IPS-18c (cell line): ENCODE measurements around the gene DYNC1H1.

ENCODE experiments used
- H3K4me3 ChIP-seq: 2 replicates; pipeline ENCODE4 v1.7.0; 2013; ENCODE audit warnings: low read depth, mild to moderate bottlenecking, low read length, moderate library complexity; ENCODE audit not compliant: insufficient read depth
- H3K9me3 ChIP-seq: one replicate; pipeline ENCODE4 v1.6.1; 2013; ENCODE audit warnings: mild to moderate bottlenecking, low read length, moderate library complexity; ENCODE audit not compliant: control insufficient read depth, insufficient read depth

The DYNC1H1 gene

DNA sequence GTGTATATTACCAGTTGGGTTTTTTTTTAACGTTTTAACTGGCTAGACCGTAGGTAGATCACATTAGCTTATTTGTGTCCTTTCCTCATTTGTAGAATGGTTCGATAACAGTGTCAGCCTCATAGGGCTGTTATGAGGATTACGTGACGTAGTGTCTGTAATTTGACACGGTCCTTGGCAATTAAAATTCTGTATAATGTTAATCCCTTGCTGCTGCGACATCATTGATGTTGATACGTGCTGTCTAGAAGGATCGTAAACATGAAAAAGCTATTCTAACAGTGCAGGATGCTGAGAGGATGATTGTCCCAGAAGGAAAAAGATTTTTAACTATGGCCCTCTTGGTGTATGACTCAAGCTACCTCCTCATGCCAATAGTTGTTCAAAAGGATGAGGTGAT is 71.5 kb downstream of the DYNC1H1 start:
- peaks cover 3% of the 10 kb centered on the region for H3K9me3 ChIP-seq
- no peak overlapping the region for H3K4me3 ChIP-seq

DNA sequence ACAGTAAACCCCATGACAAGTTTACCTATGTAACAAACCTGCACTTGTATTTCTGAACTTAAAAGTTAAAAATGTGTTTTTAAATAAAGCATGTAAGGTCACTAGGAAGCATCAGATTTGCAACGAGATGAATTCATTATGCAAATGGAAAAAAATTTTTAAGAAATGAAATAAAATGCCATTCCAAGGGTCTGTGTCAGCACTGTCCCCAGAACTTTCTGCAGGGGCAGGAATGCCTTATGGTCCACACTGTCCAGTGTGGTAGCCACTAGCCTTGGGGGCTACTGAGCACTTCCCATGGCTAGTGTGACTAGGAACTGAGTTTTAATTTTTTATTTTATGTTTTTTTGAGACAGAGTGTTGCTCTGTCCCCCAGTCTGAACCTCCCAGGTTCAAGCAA is 73.3 kb downstream of the DYNC1H1 start:
- peaks cover 3% of the 10 kb centered on the region for H3K9me3 ChIP-seq

DNA sequence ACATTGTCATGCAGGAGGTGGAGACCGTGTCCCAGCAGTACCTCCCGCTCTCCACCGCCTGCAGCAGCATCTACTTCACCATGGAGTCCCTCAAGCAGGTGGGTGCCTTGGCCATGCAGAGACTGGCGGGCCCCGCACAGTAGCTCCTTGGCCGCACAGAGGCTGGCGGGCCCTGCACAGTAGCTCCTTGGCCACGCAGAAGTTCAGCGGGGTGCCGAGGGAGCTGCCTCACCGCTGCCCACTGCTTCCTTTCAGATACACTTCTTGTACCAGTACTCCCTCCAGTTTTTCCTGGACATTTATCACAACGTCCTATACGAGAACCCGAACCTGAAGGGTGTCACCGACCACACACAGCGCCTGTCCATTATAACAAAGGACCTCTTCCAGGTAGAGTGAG is 74.8 kb downstream of the DYNC1H1 start:
- no peak overlapping the region for H3K4me3 ChIP-seq
- peaks cover under 1% of the 10 kb centered on the region for H3K9me3 ChIP-seq

More for the DNA sequence above, 73.3 kb downstream of the DYNC1H1 start:
- no peak overlapping the region for H3K4me3 ChIP-seq

DNA sequence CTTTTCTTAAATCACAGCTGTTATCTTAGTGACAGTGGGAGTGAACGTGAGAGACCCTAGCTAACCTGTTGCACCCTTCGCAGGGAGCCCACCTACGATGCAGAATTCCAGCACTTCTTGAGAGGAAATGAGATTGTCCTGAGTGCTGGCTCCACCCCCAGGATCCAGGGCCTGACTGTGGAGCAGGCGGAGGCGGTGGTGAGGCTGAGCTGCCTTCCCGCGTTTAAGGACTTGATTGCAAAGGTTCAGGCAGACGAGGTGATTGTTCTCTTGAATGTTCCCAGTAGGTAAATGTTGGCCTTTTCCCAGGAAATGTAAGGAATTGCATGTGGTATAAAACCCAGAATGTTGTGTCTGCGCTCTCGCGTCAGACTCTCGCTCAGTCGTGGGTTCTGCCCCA is 75.8 kb downstream of the DYNC1H1 start:
- H3K4me3 ChIP-seq = no peak overlapping the region
- H3K9me3 ChIP-seq = no peaks in the 10 kb centered on the region

DNA sequence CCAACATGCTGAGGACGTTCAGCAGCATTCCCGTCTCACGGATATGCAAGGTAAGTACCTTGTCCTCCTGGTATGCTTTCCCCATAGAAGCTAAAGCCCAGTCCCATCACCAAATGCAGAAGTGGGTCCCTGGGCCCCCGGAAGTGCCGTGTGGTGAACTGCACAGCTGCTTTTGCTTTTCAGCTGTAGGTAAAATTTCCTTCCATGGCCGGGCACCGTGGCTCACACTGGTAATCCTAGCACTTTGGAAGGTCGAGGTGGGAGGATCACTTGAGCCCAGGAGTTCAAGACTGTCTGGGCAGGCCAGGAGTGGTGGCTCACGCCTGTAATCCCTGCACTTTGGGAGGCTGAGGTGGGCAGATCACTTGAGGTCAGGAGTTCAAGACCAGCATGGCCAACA is 78.3 kb downstream of the DYNC1H1 start:
- H3K4me3 ChIP-seq = no peak overlapping the region

DNA sequence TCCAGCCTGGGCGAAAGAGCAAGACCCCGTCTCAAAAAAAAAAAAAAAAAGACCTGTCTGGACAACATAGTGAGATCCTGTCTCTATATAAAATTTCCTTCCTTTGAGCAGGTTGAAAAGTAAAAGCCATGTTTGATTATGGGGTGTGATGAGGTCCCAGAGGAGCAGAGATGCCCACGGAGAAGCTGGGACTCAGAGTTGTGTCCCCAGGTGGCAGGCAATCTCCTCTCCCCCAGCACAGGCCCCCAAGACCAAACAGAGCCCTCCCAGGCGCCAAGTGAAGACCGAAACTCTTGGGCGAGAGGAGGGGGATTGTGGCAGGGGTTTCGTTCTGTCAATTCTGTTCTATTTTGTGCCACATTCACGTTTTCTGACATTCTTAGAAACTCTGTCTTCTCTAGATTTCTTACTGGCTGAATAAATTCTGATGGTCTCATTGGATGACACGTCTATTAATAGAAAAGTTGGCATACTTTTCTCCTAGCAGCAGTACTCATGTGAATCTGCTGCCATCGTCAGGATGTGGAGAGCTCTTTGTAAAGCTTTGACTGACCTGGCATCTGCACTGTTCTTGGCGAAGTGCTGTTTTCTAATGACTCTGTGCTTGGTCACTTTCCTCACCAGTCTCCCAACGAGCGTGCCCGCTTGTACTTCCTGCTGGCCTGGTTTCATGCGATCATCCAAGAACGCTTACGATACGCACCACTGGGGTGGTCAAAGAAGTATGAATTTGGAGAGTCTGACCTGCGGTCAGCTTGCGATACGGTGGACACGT is 79.1 kb downstream of the DYNC1H1 start:
- no peak overlapping the region for H3K4me3 ChIP-seq
- no peaks in the 10 kb centered on the region for H3K9me3 ChIP-seq

More for the DNA sequence above, 78.3 kb downstream of the DYNC1H1 start:
- no peaks in the 10 kb centered on the region for H3K9me3 ChIP-seq

DNA sequence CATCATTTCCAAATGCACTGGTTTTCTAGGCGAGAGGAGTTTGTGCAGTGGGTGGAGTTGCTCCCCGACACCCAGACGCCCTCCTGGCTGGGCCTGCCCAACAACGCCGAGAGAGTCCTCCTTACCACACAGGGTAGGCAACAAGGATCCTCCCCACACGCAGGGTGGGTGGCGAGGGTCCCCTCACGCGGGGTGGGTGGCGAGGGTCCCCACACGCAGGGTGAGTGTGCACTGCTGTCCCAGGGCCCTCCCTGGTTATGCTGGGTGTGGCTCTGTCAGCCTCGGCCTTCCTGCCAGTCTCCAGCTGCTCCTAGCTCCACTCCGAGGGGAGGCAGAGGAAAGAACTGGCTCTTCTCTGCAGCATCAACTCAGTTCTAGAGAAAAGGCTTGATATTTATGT is 80.2 kb downstream of the DYNC1H1 start:
- Histone ChIP-seq H3K9me3 (no peaks in the 10 kb centered on the region), H3K4me3 (no peak overlapping the region)

DNA sequence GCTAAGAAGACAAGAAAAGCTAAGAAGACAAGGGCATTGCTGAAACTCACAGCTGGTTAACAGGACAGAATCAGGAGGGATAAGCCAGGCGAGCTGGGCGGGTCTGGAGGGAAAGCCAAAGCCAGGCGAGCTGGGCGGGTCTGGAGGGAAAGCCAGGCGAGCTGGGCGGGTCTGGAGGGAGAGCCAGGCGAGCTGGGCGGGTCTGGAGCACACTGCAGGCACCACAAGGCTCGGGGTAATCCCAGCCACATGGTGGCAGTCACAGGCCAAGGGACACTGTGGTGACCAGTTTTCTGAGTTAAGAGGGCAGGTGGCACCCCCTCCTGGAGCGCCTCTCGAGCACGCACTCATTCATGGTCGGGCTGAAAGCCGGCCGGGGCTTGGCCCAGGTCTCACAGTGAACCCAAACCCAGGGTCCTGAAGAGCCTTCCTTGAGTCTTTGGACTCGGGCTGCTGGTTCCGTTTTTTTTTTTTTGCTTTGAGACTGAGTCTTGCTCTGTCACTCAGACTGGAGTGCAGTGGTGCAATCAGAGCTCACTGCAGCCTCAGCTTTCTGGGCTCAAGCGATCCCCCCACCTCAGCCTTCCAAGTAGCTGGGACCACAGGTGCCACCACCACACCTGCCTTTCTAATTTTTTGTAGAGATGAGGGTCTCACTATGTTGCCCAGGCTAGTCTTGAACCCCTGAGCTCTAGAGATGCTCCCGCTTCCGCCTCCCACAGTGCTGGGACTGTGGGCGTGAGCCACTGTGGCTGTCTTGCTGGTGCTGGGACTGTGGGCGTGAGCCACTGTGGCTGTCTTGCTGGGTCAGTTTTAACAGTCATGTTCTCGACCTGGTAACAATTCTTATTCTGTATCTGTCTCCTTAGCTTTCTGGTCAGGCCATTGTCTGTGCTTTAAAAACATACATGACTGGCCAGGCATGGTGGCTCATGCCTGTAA is 82.2 kb downstream of the DYNC1H1 start:
- Histone ChIP-seq H3K9me3 (no peaks in the 10 kb centered on the region), H3K4me3 (no peak overlapping the region)

DNA sequence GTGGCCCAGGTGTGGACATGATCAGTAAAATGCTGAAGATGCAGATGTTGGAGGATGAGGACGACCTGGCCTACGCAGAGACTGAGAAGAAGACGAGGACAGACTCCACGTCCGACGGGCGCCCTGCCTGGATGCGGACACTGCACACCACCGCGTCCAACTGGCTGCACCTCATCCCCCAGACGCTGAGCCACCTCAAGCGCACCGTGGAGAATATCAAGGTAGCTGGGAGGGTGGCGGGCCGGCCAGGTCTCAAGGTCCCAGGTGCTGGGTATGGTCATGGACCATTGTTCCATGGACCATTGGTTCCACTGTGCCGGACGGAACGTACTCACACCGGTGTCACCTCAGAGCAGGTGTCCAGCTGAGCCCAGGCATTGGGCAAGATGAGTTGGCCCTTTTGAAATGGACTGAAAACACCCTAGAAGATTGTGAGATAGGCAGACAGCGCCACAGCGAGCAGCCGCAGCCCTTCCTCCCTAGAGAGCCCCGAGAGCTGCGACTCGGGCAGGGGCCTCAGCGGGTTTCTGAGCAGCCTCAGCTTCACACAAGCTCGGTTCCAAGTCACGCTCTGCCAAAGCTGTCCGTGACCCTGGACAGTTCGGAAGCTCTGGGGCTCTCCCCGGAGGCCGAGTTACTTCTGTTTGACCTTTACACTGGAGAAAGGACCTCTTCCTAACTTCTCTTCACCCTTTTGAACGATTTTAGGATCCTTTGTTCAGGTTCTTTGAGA is 83.6 kb downstream of the DYNC1H1 start:
- Histone ChIP-seq H3K4me3 (no peak overlapping the region), H3K9me3 (no peaks in the 10 kb centered on the region)

DNA sequence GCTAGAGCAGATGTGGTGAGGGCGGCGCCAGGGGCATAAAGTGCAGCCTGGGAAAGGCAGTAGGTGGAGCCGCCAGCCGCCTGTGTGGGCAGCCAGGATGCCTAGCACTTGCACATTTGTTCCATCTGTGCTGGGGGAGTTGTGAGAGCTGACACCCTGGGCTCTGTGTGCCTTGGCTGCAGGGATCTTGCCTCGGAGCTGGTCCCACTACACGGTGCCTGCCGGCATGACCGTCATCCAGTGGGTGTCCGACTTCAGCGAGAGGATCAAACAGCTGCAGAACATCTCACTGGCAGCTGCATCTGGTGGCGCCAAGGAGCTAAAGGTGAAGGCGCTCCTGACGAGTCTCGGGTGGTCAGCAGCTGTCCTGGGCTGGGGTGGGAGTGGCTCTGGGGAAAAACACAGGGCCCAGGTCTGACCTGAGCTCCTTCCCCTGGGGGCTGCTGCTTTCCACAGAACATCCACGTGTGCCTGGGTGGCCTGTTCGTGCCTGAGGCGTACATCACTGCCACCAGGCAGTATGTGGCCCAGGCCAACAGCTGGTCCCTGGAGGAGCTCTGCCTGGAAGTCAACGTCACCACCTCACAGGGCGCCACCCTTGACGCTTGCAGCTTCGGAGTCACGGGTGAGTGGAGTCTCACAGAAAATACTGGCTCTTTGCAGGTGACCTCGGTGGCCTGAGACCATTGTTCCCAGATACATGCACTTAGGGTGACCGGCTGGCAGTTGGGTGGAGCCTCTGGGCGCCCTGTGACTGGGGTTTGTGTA is 85.1 kb downstream of the DYNC1H1 start:
- Histone ChIP-seq H3K9me3 (no peaks in the 10 kb centered on the region), H3K4me3 (no peak overlapping the region)

DNA sequence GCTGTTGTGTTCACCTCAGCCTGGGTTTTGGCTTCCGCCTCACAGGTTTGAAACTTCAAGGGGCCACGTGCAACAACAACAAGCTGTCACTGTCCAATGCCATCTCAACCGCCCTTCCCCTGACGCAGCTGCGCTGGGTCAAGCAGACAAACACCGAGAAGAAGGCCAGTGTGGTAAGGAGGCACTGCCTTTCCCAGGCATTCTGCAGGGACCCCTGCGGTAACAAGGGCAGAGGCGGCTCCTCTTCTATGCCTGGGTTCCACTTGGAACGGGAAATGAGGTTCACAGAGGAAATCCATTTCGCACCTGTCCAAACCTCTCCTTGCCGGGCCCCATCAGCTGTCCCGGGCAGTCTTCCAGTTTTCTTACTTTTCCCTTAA is 85.6 kb downstream of the DYNC1H1 start:
- no peak overlapping the region for H3K4me3 ChIP-seq
- no peaks in the 10 kb centered on the region for H3K9me3 ChIP-seq

DNA sequence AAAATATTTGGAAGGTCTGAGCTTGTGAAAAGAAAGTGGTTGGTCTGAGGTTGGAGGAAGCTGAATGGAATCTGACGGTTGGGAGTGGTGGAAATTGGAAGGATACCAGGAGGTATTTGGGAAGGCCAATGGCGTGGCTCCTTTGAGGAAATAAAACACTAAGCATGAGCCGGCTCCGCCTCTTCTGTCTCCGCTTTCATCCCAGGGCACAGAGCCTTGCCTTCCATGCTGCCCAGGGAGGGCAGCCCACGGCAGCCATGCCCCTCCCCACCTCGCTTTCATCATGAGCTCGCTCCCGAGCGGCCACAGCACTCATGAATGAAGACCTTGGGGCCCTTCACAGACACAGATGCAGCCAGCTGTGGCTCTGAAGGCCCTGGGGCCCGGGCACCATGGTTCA is 86.3 kb downstream of the DYNC1H1 start:
- no peaks in the 10 kb centered on the region for H3K9me3 ChIP-seq
- no peak overlapping the region for H3K4me3 ChIP-seq

DNA sequence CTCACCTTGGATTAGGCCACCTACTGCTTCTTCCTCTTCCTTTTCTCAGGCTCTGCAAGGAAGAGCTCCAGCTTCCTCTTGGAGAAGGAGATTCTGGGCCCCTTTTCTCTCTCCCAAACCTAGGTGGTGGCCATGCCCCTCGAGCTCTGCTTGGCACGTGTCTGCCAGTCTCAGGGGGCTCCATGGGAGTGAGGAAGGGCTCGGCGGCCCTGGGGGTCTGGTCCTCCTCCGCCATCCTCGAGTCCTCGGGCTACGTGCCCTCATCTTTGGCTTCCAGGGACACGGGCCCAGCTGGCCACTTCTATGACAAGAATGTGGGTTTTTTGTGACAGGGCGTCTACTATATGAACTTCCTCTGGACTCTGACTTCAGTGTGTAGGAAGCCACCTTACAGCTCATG is 88.1 kb downstream of the DYNC1H1 start:
- no peak overlapping the region for H3K4me3 ChIP-seq

DNA sequence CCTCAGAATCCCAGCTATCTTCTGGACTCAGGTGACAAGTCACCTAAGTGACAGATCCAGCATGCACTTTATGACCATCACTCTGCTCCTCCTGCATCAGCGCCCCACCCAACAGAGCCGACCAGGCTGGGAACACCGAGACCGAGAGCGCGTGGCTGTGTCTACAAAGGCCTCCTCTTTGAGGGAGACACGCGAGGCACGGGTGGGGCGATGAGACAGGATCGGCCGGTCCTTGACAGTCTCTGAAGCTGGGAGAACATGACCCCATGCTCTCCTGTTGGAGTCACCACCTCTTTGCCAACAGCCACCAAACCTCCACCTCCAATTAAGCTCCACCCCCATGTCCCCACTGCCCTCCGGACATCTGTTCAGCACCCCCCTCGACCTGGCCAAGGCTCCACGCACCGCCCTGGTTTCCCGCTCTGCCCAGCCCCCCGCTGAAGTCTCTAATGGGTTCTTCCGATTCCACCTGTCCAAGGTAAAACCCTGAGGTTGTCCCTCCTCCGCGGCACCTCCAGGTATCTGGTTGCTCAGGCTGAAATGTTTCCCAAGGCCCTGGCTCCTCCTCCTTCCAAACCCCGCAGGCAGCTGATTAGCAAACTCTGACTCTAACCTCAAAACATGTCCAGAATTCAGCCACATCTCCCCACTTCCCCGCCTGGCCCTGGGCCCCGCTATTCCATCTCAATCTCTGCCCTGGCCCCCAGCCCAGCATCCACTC is 91.0 kb downstream of the DYNC1H1 start:
- no peaks in the 10 kb centered on the region for H3K9me3 ChIP-seq

More for the DNA sequence above, 88.1 kb downstream of the DYNC1H1 start:
- no peaks in the 10 kb centered on the region for H3K9me3 ChIP-seq

DNA sequence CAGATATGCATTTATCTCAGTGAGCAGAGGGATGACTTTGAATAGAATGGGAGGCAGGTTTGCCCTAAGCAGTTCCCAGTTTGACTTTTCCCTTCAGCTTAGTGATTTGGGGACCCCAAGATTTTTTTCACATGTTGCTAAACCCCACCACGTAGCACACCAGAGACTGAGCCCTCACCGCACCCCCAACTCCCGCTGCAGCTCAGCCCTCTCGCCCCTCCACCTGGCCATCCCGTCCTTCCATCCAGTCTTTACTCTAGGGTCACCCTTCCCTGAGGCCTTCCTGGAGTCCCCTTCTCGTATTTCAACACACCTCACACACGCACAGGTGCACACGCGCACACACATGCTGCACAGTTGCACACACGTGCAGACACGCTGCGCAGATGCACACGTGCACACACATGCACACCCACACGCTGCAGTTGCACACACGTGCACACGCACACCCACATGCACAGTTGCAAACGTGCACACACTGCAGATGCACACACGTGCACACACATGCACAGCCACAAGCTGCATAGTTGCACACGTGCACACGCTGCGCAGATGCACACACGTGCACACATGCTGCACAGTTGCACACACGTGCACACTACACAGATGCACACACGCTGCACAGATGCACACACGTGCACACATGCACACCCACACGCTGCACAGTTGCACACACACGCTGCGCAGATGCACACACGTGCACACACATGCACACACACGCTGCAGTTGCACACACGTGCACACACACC is 92.5 kb downstream of the DYNC1H1 start:
- Histone ChIP-seq H3K4me3 (no peak overlapping the region), H3K9me3 (no peaks in the 10 kb centered on the region)

More for the DNA sequence above, 91.0 kb downstream of the DYNC1H1 start:
- H3K4me3 ChIP-seq = no peak overlapping the region
